GM12892 (cell line): ENCODE data around the gene LYSMD1.

Experiments
- POLR2A ChIP-seq: IDR thresholded peaks from 2 replicates; pipeline ENCODE4 v1.6.1; 2011; ENCODE audit warnings: low read depth, low read length, control low read depth
- POLR2AphosphoS5 ChIP-seq: IDR thresholded peaks from 2 replicates; pipeline ENCODE4 v1.6.1; 2011; ENCODE audit warnings: low read depth, low read length, control low read depth
- TAF1 ChIP-seq: IDR thresholded peaks from 2 replicates; pipeline ENCODE4 v1.6.1; 2011; ENCODE audit warnings: low read depth, mild to moderate bottlenecking, control low read depth, low read length, borderline replicate concordance

GRCh38 chr1:151175041-151175741 lies 9.5 kb upstream of the LYSMD1 start:
- TF ChIP-seq POLR2AphosphoS5 (no peak), POLR2A (no peak), TAF1 (no peak)
